Esophagus muscularis mucosa (tissue), 3 donors: ENCODE measurements around the gene CYP2F1.
"Not testable (repeated sequence)": the region's sequence is repeated elsewhere in the genome, so short reads cannot be mapped to it uniquely, and the experiment has no call there.

ENCODE experiments used
- CTCF ChIP-seq, 3 experiments: fragments of 200-600 bp in 2 of 3; fragments of 450-650 bp in 1 of 3; sonication (generic) in 2 of 3; IDR thresholded peaks; one replicate each; pipeline ENCODE4 v1.5.1; 2017 to 2019; ENCODE audit warnings: antibody characterized with exemption in 3 of 3, mild to moderate bottlenecking in 2 of 3, moderate library complexity in 1 of 3
- EP300 ChIP-seq: sonication (generic); formaldehyde crosslinking; IDR thresholded peaks from one replicate; pipeline ENCODE4 v1.6.1; 2017; ENCODE audit warnings: antibody characterized with exemption

- TF ChIP-seq CTCF (IDR thresholded peaks at IDR 0.05); EP300: not testable (repeated sequence)
Measured at GRCh38 chr19:41122846-41123245, 8.6 kb downstream of the CYP2F1 start.
